ENCODE data around the gene HS1BP3.

HS1BP3 gene, protein sequence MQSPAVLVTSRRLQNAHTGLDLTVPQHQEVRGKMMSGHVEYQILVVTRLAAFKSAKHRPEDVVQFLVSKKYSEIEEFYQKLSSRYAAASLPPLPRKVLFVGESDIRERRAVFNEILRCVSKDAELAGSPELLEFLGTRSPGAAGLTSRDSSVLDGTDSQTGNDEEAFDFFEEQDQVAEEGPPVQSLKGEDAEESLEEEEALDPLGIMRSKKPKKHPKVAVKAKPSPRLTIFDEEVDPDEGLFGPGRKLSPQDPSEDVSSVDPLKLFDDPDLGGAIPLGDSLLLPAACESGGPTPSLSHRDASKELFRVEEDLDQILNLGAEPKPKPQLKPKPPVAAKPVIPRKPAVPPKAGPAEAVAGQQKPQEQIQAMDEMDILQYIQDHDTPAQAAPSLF

GRCh38 chr2:20650877-20651730 is at the start of gene HS1BP3:
TSS of gene HS1BP3 (minus strand) at chr2:20651098. CDS start at chr2:20651063, 35 bp downstream.
- DNase-seq (ENCODE audit: low spot score): peak; percentile 91

- no peak for DNase-seq (ENCODE audit: low spot score)
Measured at GRCh38 chr2:20698916-20699613, 48.2 kb upstream of the HS1BP3 start.

DNA sequence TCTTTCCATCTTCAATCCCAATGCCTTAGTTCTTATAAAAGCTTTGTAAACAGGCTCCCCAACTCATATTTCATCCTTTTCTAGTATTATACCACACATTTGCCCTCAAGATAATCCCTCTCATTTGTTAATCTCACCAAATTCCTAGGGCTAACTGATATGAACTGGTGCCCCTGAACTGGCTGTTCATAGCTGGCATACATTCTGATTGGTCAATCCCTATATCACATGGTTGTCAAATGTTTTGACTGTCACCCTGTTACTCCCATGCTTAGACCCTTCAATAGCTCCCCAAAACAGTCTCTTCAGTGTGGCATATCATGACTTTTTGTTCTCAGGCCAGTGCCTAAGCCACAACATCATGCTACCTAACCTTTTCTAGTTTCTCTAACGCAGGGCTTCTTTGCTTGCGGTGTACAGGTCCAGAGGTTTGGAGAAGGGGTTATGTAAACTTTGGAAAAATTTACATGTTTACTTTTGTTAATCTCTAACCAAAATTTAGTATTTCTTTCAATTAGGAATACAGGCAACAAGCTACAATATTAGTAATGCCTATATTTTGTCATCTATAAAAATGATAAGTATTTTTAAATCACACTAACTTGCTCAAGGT is 46.5 kb upstream of the HS1BP3 start:
- no peak for DNase-seq (ENCODE audit: low spot score)

DNA sequence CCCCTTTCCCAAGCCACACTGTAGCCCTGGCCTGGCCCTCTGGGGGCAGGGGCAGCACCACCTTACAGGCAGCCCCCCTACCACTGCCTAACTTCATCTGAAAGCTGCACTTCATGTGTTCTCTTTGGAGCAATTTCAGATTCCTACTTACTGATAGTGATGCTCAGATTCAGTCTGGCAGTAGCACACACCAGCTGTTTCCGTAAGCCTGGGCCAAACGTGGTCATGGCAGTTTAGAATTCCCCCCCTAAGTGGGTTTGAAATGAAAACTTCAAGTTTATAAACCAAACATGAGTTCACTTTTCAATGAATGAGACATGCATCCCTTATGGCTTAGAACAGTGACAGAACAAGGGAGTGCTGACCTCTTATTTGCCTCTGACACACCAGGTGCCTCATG is 45.5 kb upstream of the HS1BP3 start:
- DNase-seq (ENCODE audit: low spot score): no peak

DNA sequence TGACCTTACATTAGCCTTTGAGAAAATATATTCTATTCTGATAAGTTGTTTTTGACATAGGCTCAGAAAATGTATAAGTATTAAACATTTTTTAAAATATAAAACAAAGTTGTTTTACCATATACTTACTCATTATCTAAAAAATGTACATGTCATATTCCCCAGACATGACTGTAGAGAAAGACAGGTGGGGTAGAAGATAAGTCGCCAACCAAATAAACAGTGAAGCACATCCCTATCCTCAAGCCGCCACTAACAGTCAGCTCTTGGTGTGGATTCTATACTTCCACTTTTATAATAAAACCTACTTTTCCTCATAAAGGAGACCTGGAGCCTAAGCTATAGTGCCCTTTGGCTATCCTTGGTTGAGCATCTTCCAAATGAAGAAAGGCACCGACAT is 42.4 kb upstream of the HS1BP3 start:
- no peak for DNase-seq (ENCODE audit: low spot score)

GRCh38 chr2:20692081-20692480 is 41.2 kb upstream of the HS1BP3 start:
- no peak for DNase-seq (ENCODE audit: low spot score)

DNA sequence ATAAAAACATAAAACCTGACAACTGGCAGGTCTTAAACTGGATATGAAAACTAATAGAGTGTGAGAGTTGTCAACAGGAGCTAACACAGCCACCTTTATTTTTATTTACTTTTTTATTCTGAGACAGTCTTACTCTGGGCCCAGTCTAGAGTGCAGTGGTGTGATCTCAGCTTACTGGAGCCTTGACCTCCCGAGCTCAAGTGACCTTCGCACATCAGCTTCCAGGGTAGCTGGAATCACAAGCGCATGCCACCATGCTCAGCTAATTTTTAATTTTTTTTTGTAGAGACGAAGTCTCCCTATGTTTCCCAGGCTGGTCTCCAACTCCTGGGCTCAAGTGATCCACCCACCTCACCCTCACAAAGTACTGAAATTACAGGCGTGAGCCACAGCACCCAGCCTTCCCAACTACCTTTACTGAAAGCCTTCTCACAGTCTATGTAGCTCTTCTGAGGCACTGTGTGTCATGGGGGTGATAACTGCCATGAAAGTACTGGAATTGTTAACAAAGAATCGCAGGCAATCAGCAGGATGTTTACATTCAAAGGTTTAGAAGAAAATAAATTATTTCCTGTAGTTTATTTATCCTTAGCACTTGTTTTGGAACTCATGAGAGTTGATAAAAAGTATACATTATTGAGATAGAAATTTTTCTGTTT is 40.3 kb upstream of the HS1BP3 start:
- DNase-seq (ENCODE audit: low spot score): no peak

DNA sequence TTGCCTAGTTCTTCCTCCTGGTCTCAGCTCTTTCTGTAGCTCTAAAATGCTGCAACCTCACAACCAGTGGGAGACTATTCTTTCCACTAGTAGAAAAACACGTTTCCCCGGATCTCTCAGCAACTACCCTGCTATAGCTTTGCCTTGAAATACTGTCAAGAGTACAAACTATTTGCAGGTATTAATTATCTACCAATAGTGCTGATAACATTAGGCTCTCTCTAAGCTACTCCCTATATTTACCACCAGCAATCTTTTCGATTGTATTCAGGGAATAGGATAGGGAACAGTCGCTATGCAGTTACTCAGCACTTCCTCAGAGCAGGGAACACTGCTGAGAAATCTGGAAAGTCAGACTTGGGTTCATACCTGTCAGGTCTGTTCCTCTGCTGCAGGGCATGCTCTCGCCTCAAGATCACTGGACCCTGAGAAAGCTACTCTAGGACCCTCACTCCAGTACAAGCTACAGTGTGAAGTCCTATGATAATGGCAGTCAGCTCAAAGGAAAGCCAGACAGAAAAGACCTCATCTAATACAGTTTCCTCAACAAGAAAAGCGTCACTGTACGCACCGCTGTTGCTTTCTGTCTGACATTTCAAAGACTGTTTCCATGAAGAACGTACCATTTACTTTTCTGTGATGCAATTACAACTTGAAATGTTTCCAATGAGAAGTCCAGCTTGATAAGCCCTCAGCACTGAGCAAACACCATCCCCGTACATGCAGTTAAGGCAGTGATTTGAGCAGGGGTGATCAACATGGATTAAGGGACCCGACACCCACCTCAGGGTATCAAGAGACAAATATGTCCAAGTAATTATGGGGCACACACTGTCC is 38.7 kb upstream of the HS1BP3 start:
- DNase-seq (ENCODE audit: low spot score): no peak

GRCh38 chr2:20687260-20687832 is 36.4 kb upstream of the HS1BP3 start:
- DNase-seq (ENCODE audit: low spot score): no peak

- no peak for DNase-seq (ENCODE audit: low spot score)
Measured at GRCh38 chr2:20684581-20685063, 33.7 kb upstream of the HS1BP3 start.

- no peak for DNase-seq (ENCODE audit: low spot score)
Measured at GRCh38 chr2:20682167-20682920, 31.4 kb upstream of the HS1BP3 start.

DNA sequence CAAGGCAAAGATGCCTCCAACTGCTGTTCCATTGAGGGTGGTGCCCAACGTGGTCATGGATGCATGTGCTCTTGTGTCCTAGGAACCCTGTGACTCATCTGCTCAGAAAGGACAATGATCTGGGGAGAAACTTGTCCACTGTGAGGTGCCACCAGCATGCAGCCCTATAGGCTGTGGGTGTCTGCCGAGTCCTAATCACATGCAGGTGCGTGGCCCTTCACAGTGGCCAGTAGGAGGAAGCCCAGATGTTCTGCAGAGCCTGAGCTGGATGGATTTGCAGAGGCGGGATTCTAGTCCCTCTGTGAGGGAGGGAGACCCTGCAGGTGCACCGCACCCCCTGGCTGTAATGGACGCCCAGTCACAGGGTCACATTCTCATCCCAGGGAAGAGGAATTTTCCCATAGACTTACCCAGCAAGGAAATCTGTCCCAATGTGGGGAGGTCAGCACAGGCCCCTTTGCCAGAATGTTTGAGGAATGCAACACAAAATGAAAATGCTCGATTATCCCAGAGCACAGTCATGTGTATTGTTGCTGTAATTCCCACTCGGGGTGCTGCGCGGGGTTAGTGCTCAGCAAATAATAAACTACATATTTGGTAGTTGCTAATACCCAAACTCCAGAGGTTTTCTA is 30.0 kb upstream of the HS1BP3 start:
- DNase-seq (ENCODE audit: low spot score): no peak

GRCh38 chr2:20678780-20679179 is 27.9 kb upstream of the HS1BP3 start:
- DNase-seq (ENCODE audit: low spot score): no peak

- no peak for DNase-seq (ENCODE audit: low spot score)
Measured at GRCh38 chr2:20678086-20678395, 27.1 kb upstream of the HS1BP3 start.

DNA sequence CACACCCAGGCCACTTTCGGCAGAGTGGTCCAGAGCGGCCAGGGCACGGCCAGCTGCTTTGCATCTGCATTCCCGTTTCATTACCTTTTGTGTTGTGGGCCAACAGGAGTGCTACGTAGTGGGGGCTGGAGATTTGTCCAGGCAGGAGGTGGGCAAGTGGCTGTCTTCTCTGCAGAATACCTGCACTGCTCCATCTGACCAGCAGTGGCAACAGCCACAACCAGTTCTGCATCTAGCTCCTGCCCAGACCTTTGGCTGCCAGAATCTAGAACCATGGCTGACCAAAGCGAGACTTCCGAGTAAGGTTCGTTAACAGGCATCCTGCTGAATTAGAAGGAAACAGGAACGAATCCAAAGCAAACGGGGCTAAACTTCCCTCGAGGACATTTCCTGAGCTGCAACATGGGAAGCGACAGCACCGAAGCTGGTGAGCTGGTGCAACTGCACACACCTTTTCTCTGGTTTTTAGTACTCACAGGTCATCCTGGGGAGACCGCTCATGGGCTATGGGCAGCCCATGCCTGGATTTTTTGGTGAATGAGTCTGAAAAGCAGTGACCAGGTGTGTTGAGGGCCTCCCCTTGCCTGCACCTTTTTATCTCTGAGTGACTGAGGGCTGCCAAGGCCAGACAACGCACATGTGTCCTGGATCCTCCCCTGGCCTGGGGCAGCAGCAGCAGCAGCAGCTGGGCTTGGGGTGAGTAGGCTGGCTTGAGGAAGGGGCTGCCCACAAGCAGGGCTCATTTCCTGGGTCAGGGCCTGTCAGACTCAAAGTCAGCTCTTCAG is 26.6 kb upstream of the HS1BP3 start:
- DNase-seq (ENCODE audit: low spot score): peak; percentile 31

DNA sequence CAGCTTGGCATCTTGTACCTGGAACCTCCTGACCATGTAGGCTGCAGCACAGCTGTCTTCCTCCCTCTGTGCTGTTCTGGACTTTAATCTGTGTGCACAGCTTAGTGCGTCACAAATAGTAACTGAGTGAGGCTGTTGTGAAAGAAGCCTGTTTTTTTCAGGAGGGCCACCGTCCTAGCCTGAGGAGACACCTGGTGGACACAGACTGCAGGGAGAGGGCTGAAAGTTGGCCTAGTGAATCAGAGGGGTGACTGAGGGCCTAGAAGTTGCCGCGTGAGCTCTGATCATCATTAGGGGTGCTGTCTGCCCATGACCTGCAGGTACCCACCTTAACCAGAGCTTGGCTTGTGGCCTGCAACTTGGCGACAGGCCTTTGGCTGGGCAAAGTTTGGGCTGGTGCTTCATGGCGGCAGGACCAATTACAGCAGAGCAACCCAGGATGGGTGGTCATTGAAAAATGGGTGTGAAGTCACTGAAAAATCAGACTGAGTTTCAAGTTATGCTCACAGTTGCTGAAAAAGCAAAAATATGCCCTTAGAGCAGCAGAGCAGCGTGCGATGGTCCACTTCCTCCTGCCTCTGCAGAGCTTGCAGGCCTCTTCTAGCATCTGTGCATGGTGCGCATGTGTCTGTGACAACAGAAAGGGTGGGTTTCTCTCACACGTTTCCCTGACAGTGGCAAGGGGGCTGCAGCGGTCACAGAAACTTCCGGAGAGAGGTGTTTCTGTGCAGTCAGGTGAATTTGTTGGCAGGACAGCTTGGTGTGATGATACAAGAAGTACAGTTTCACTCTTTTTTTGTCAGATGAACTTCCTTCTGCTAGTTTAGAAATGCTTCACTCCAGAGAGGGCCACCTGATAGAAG is 25.7 kb upstream of the HS1BP3 start:
- DNase-seq (ENCODE audit: low spot score): peak; percentile 33

DNA sequence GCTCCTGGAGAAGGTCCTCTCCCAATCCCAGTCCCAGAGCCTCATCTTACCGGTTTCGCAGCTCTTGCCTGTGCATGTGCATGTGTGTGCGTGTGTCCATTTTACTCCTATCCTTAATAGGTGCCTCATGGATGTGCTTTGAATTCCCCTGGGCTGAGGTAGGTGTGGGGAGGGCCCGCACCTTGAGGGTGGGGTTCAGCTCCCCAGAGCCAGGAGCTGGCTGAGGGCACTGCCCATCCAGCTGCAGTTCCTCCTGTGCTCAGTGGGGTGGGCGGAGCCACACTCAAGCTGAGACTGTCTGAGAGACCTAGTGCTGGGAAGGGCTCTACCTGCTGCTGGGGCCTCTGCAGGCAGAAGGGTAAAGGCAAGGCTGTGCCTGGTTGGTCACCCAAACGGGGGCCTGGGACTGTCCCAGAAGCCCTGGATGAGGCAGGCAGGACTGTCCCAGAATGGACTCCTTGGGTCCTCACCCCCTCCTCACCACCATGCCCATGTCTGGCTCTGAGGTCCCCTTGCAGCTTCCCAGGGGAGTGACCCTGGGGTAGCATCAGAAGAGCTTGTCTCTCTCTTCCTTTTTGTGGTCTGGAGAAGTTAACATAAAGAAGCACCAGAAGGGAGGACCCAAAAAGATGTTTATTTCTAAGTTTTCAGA is 24.9 kb upstream of the HS1BP3 start:
- DNase-seq (ENCODE audit: low spot score): peak; percentile 50

All from NAMALWA (cell line).